WI38 (cell line): Measurements from ENCODE around the gene AP5Z1.
A peak's percentile ranks its signal among the peaks of the same experiment; 100 is the strongest.

Experiments used
- H3K4me3 ChIP-seq: 2 replicates; pipeline ENCODE4 v1.5.1; 2011; ENCODE audit warnings: low read depth, mild to moderate bottlenecking, control low read depth, low read length
- TF ChIP-seq, protein P1 (sequence below): IDR thresholded peaks from 2 replicates; pipeline ENCODE4 v1.5.1; 2012; ENCODE audit warnings: low read depth, mild to moderate bottlenecking, control low read depth, low read length

The AP5Z1 gene

DNA sequence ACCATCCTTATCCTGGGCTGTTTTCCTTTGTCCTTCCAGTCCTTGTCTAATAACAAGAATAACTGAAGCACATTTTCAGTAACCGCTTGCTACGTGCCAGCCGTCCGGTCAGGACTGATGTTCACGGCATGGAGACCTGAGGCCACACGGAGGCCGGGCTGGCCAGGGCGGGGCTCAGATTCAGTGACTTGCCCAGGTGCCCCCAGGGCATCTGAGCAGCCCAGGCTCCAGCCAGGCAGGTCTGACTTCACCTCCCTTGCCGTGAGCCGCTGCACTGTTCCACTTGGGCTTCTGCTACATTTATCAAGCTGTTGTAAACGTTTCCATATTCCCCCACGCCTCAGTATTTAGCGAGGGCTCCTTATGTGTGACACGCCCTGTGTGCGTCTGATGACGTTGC is 43.6 kb upstream of the AP5Z1 start:
- TF ChIP-seq, protein P1, sequence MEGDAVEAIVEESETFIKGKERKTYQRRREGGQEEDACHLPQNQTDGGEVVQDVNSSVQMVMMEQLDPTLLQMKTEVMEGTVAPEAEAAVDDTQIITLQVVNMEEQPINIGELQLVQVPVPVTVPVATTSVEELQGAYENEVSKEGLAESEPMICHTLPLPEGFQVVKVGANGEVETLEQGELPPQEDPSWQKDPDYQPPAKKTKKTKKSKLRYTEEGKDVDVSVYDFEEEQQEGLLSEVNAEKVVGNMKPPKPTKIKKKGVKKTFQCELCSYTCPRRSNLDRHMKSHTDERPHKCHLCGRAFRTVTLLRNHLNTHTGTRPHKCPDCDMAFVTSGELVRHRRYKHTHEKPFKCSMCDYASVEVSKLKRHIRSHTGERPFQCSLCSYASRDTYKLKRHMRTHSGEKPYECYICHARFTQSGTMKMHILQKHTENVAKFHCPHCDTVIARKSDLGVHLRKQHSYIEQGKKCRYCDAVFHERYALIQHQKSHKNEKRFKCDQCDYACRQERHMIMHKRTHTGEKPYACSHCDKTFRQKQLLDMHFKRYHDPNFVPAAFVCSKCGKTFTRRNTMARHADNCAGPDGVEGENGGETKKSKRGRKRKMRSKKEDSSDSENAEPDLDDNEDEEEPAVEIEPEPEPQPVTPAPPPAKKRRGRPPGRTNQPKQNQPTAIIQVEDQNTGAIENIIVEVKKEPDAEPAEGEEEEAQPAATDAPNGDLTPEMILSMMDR = no peak
- no peak overlapping the region for H3K4me3 ChIP-seq

DNA sequence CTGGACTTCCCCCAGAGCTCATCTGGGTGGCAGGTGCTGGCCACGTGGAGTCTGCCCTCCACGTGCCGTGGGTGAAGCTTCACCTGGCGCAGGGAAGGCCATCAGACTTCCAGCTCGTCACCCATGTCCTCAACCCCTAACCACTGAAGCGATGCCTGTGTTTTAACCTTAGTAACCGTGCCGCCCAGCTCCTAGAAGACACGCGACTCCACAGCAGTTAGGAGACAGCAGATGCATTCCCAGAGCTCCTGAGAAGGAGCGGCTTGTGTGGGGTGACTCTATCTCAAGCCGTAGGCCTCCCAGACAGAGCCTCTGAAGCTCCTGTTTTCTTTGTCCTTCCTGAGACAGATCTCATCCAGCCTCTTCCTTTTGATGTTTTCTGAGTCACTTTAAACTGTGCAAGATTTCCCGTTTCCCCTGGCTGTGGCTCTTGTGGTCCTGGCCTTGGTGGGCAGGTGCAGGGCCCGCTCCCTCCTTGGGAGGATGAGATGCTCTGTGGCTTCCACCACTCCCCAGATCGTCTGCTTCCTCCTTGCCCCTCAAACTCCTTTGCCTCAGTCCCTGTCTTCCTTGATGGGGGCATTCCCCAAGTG is 41.4 kb upstream of the AP5Z1 start:
- TF ChIP-seq, protein P1 = no peak

GRCh38 chr7:4734587-4735345 is 40.7 kb upstream of the AP5Z1 start:
- TF ChIP-seq, protein P1 = no peak
- H3K4me3 ChIP-seq = no peak overlapping the region

More for the DNA sequence above, 41.4 kb upstream of the AP5Z1 start:
- H3K4me3 ChIP-seq = no peak overlapping the region

GRCh38 chr7:4737300-4737699 is 38.1 kb upstream of the AP5Z1 start:
- H3K4me3 ChIP-seq = no peak overlapping the region
- TF ChIP-seq, protein P1 = no peak

GRCh38 chr7:4738711-4739527 is 36.5 kb upstream of the AP5Z1 start:
- TF ChIP-seq, protein P1 = no peak
- H3K4me3 ChIP-seq = peak overlapping the region; percentile 36

DNA sequence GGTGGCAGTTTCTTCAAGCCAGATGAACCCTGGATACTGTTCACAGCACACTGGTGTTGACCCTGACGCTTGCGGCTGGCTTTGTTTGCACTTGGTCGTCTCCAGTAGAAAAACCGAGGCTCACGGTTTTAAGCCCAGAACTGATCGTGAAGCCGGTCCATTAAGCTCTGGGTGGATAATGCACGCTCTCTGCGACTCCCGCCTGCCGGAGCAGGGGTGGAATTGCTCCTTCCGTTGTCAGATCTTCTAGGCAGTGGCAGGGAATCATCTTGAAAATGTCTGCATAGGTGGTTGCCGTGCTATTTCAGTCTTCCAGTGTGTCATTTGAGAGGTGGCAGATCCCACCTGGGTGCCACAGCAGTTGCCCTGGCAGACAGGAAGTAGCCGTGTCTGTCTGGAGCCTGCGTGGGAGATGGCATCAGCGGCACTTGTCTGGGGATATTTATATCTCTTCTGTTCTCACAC is 35.9 kb upstream of the AP5Z1 start:
- no peak overlapping the region for H3K4me3 ChIP-seq
- TF ChIP-seq, protein P1 = no peak
